ENCODE measurements around the gene SH3BGR.

SH3BGR gene

GRCh38 chr21:39555911-39556590 is 104.3 kb downstream of the SH3BGR start:
- DNase-seq = no peak

DNA sequence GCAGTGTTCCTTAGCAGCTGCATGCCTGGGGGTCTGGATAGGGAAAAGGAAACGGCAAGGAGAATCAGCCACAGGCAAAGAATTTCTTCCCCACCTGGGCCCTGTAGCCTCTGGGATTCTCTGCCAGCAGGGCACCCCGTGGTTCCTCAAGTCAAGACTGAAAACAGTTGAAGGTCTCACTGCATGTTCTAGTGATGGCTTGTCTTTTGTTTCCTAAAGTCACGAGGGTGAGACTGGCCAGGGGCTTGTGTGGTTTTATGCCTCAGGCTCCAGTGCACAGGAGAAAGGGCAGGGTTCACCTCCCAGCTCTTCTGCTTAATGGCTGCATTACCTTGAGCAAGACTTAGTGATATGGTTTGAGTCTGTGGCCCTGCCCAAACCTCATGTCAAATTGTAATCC is 107.7 kb downstream of the SH3BGR start:
- DNase-seq = no peak

DNA sequence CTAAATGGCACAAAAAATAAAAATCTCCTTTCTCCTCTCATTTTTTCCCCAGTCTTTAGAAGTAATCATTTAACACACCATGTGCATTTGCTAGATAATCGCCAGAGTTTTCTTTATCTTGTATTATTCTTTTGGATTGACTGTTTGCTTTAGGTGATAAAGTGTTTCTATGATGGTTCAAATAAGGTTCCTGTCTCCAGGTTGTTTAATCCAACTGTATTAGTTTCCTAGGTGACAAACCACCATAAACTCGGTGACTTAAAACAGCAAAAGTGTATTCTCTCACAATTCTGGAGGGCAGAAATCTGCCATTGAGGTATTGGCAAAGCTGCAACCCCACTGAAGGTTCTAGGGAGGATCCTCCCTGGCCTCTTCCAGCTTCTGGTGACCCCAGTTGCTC is 109.4 kb downstream of the SH3BGR start:
- DNase-seq = no peak

- no peak for DNase-seq
These were observed 111.3 kb downstream of the SH3BGR start for GRCh38 chr21:39562791-39563770.

DNA sequence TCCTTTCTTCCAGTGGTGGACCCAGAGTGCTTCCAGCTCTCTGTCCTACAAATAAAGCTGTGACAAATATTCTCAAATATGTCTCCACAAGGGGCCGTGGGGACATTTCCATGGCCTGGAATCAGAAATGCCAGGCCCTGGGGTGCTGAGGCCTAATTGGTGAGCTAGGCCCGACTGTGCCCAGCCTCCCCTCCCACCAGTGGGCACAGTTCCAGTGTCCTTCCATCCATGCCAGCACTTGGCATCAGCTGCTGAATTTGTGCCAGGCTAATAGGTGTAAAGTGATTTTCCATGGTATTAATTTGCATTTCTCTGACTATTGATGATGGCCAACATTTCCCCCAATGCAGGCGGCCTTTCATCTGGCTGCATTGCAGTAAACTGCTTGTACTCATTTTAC is 112.4 kb downstream of the SH3BGR start:
- DNase-seq = no peak

Data from stimulated activated CD4-positive, alpha-beta T cell treated with anti-CD3 and anti-CD28 coated beads, Interleukin-2, amount 100 ng/mL, for 48 hours (primary cell).